SJCRH30 (cell line): ENCODE data around the gene CCDC60. TPM values are rescaled to one million over a fixed set of nuclear protein-coding genes. Genes with fewer than 3 reads are reported as not detected.

Experiments used
- DNase-seq, 2 experiments: peaks; one replicate each; pipeline ENCODE4 v3.0.0-alpha.2; 2015 to 2020
- H3K27ac ChIP-seq: fragments of 250-450 bp; sonication (Bioruptor Pico); 2 replicates; pipeline ENCODE4 v1.5.1; 2020; ENCODE audit warnings: mild to moderate bottlenecking, moderate library complexity
- H3K27me3 ChIP-seq: fragments of 250-450 bp; sonication (Bioruptor Pico); 2 replicates; pipeline ENCODE4 v1.5.1; 2020; ENCODE audit warnings: mild to moderate bottlenecking, moderate library complexity
- H3K36me3 ChIP-seq: fragments of 250-450 bp; sonication (Bioruptor Pico); 2 replicates; pipeline ENCODE4 v1.5.1; 2020; ENCODE audit warnings: mild to moderate bottlenecking, moderate library complexity
- H3K4me1 ChIP-seq: fragments of 250-450 bp; sonication (Bioruptor Pico); 2 replicates; pipeline ENCODE4 v1.5.1; 2020; ENCODE audit warnings: mild to moderate bottlenecking, moderate library complexity
- H3K4me3 ChIP-seq: fragments of 250-450 bp; sonication (Bioruptor Pico); 2 replicates; pipeline ENCODE4 v1.5.1; 2020; ENCODE audit warnings: mild to moderate bottlenecking, moderate library complexity
- H3K9me3 ChIP-seq: fragments of 250-450 bp; sonication (Bioruptor Pico); replicated peaks from 2 replicates; pipeline ENCODE4 v1.5.1; 2020; ENCODE audit warnings: mild to moderate bottlenecking, moderate library complexity
- total RNA-seq: library from RNA; depleted of rRNA; stranded (reverse); fragments of >200 nt; shearing (Covaris generic); gene quantifications from 2 replicates; pipeline ENCODE4 v1.2.3, GENCODE V29; 2014

Gene CCDC60
- total RNA-seq, 1 experiment from 2014 or later, result 0.04 TPM

DNA sequence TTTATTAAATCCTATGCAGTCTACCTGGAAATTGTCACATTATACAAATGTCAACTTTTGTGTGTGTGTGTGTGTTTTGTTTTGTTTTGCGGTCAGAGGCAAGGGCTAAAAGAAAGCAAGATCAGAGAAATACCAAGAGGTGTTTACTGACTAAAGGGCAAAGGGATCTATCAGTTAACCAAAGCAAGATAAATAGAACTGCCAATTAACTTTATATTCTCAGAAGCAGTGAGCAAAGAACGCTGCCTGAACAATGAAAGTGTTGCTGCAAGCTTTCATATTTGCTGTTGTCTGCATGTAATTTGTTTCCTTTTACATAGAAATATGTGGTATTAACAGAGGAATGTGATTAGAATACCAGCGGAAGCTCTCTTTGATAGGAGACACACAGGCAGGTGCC, 30.9 kb downstream of the CCDC60 start:
- H3K4me3 ChIP-seq, result no peak overlapping the region
- H3K9me3 ChIP-seq, result no peaks in the 10 kb centered on the region
- H3K27ac ChIP-seq, result no peak overlapping the region
- no peaks in the 10 kb centered on the region for H3K27me3 ChIP-seq
- H3K36me3 ChIP-seq, result no peaks in the 10 kb centered on the region
- H3K4me1 ChIP-seq, result no peaks in the 10 kb centered on the region
- DNase-seq, result no peak

DNA sequence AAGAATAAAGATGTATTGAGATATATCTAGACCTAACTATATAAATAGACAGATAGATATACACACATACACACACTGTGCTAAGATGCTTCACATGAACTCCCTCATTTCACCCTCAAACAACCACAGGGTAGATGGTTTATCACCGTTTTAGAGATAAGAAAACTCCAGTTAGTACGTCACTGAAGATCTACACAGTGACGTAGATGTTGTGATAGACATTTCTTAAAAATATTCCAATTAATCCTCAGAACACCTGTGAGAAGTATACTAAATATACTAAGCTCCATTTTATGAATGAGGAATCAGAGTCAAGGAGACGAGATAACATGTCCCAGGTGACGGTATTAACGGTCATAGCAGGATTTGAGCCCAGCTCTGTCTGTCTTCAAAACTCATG, 31.5 kb downstream of the CCDC60 start:
- H3K27me3 ChIP-seq, result no peaks in the 10 kb centered on the region
- no peaks in the 10 kb centered on the region for H3K4me1 ChIP-seq
- no peak overlapping the region for H3K4me3 ChIP-seq
- H3K27ac ChIP-seq, result no peak overlapping the region
- no peak for DNase-seq
- no peaks in the 10 kb centered on the region for H3K36me3 ChIP-seq
- H3K9me3 ChIP-seq, result no peaks in the 10 kb centered on the region

DNA sequence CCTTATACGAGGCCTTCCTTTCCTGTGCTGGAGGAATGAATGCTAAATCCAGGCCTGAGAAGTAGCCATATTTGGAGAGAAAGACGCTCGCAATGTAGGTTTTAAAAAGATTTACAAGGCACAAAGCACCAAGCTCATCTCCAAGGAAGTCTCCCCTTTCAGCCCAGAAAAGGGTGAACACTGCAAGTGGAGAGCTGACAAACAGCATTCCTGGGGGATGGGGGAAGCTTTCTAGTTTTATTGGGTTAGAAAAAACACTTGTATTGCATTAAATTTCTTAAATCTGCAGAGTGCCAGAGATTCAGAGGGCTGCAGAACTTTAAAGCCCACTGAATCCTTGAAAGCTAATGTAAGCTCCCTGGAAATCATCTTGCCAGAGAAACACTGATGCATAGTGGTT, 34.6 kb downstream of the CCDC60 start:
- H3K27ac ChIP-seq, result no peak overlapping the region
- H3K27me3 ChIP-seq, result no peaks in the 10 kb centered on the region
- H3K4me1 ChIP-seq, result no peaks in the 10 kb centered on the region
- no peaks in the 10 kb centered on the region for H3K36me3 ChIP-seq
- no peaks in the 10 kb centered on the region for H3K9me3 ChIP-seq
- no peak overlapping the region for H3K4me3 ChIP-seq
- no peak for DNase-seq

DNA sequence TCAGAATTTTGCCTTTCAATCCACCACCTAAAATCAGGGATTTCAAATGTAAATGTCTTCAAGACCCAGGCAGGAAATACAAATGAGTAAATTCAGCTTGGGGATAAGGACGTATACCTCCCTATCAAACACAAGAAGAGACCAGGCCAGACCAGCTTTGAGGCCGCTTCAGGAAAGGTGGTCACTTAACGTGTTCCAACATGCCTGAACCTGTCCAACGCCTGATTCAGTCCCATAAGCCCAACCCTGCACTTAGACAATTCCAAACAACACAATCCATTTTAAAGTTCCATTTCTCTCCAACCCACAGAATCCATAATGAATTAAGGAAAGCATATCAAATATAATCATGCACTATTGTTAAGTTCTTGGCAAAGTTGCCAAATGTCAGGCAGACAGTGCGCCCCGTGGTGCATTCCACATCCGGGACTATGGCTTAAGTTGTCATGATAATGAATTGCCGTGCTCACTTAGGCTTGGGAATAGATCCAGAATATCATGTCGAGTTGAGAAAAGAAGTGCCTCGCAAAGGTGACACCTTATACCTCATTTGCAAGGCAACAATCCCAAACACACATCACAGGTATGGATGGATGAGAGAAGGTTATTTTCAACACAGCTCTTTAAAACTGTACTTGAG, 35.5 kb downstream of the CCDC60 start:
- H3K4me1 ChIP-seq, result no peaks in the 10 kb centered on the region
- H3K27ac ChIP-seq, result no peak overlapping the region
- H3K4me3 ChIP-seq, result no peak overlapping the region
- H3K9me3 ChIP-seq, result no peaks in the 10 kb centered on the region
- H3K36me3 ChIP-seq, result no peaks in the 10 kb centered on the region
- H3K27me3 ChIP-seq, result no peaks in the 10 kb centered on the region
- no peak for DNase-seq

DNA sequence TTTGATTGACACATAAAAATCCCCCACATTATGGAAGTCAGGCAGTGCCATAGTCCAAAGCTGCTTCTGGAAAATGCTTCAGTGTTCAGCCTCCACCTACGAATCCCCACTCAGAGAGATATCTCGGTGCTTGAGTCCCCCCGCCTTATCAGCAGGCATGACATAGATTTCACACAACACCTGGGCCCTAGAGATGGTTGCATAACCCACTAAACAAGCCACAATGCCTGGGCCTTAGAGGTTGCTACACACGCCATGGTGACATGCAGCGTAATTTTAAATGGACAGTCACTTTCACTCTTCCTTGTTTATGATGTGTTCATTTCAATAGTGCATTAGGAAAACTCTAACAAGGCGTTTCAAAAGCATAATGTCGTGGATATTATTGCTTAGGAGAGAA, 38.0 kb downstream of the CCDC60 start:
- Histone ChIP-seq H3K36me3 (no peaks in the 10 kb centered on the region), H3K27ac (no peak overlapping the region), H3K4me3 (no peak overlapping the region), H3K9me3 (no peaks in the 10 kb centered on the region), H3K27me3 (no peaks in the 10 kb centered on the region), H3K4me1 (no peaks in the 10 kb centered on the region)
- DNase-seq, result no peak

DNA sequence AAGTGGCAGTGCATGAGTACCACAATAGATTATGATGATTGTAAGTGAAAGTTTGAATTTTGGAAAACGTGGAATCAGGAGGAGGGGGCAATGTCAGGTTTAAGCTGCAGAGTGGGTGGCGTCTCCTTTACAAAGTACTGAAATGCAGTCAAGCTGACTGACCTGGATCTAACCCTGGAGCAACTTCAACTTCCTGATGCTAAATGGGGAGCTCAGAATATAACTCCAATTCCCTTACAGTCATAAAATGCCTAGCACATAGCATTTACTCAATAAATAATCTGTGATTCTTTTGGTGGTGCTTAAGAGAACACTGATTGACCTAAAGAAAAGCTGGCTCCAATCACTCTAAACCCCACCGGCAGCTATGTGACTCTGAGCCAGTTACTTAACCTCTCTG, 38.5 kb downstream of the CCDC60 start:
- no peaks in the 10 kb centered on the region for H3K4me1 ChIP-seq
- no peak overlapping the region for H3K4me3 ChIP-seq
- DNase-seq, result no peak
- H3K27me3 ChIP-seq, result no peaks in the 10 kb centered on the region
- no peaks in the 10 kb centered on the region for H3K36me3 ChIP-seq
- no peaks in the 10 kb centered on the region for H3K9me3 ChIP-seq
- H3K27ac ChIP-seq, result no peak overlapping the region

DNA sequence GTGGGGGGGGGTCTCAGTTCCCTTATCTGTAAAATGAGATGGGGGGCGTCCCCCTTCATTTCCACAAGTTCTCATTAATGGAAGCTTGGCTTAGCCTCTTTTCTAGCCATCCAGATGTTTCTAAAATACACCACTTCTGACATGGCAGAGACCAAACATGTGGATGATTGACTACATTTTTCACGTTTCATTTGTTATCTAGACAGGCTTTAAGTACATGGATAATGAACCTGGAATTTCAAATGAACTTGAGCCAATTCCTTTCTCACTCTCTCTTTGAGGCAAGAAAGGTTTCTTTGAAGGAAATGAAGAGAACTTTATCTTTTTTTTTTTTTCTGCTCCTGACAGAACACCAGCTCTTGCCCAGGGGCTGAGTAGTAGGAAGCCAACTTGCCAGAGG, 39.1 kb downstream of the CCDC60 start:
- Histone ChIP-seq H3K4me3 (no peak overlapping the region), H3K9me3 (no peaks in the 10 kb centered on the region), H3K27me3 (no peaks in the 10 kb centered on the region), H3K36me3 (no peaks in the 10 kb centered on the region), H3K4me1 (no peaks in the 10 kb centered on the region), H3K27ac (no peak overlapping the region)
- no peak for DNase-seq

DNA sequence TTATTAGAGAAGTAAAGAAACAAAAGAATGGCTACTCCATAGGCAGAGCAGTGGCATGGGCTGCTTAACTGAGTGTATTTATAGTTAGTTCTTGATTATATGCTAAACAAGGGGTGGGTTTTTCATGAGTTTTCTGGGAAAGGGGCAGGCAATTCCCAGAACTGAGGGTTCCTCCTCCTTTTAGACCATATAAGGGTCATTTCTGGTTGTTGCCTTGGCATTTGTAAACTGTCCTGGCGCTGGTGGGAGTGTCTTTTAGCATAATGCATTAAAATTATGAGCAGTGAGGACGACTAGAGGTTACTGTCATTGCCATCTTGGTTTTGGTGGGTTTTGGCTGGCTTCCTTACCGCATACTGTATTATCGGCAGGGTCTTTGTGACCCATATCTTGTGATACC, 40.1 kb downstream of the CCDC60 start:
- Histone ChIP-seq H3K4me3 (no peak overlapping the region), H3K27me3 (no peaks in the 10 kb centered on the region), H3K27ac (no peak overlapping the region), H3K4me1 (no peaks in the 10 kb centered on the region), H3K9me3 (no peaks in the 10 kb centered on the region), H3K36me3 (no peaks in the 10 kb centered on the region)
- no peak for DNase-seq

DNA sequence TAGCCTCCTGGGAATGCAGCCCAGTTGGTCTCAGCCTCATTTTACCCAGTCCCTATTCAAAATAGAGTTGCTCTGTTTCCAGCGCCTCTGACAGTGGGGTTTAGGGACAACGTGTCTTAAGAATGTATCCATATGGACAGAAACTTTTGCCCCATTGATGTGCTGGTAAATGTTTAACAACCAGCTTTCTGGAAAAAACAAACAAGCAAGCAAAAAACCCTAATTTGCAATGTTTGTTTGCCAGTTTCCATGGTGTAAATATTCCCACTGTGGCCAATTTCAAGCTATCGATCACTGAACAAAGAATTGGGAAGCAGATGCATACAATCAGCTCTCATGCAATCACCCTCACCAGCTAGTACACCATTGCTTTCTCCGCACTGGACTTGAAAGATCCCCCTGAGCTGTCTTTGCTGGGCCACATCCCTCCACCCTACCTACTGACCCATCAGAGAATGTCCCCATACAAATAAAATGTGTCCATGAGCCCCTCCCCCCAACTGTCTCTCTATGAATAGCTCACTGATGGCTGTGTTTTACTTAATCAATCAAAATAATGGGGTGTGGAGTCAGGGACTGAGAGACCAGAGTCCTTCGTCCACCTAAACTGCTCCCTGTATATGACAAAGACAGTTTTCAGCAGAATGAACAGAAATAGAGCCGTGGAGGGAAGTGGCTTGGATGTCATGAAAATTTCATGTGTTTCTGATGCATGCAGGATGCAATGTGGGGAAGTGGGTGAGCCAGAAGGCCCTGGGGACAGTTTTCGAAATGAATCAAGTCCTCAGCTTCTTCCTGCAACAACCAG, 40.8 kb downstream of the CCDC60 start:
- no peak for DNase-seq
- Histone ChIP-seq H3K9me3 (no peaks in the 10 kb centered on the region), H3K27me3 (no peaks in the 10 kb centered on the region), H3K36me3 (no peaks in the 10 kb centered on the region), H3K4me3 (no peak overlapping the region), H3K27ac (no peak overlapping the region), H3K4me1 (no peaks in the 10 kb centered on the region)

DNA sequence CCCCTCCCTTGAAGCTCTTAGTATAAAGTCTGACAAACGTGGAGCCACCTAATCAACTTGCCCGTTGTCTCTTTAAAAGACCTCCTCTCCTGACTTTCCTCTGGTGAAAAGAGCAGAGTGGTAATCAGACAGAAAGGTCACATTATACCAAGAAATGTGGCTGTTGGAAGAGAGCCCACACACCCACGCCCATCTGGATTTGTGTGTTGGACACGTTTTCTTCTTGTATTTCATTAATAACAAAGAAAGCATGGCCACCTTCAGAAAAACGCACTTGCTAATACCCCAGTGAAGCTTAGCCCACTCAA, 41.3 kb downstream of the CCDC60 start:
- Histone ChIP-seq H3K36me3 (no peaks in the 10 kb centered on the region), H3K4me1 (no peaks in the 10 kb centered on the region)

DNA sequence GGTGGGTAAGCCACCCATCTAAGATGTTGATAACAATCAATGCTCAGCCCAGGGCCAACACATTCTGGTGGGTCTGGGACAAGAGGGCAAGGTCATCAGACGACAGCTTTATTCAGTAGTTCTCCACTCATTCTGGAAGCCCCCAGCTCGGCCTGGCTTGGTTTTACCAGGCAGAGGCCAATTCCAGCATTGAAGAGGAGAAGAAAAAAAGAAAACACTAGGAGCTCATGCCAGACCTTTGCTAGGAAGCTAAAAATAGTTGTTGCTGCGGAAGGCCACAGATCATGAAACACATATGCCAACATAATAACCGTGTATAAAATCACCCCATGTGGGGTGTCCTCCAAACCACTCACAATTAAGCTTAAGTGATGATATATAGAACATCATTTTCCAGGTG, 44.4 kb downstream of the CCDC60 start:
- no peak for DNase-seq
- no peaks in the 10 kb centered on the region for H3K9me3 ChIP-seq
- H3K27me3 ChIP-seq, result no peaks in the 10 kb centered on the region
- H3K36me3 ChIP-seq, result no peaks in the 10 kb centered on the region
- H3K4me3 ChIP-seq, result no peak overlapping the region
- no peak overlapping the region for H3K27ac ChIP-seq
- no peaks in the 10 kb centered on the region for H3K4me1 ChIP-seq

More for the DNA sequence above, 41.3 kb downstream of the CCDC60 start:
- H3K9me3 ChIP-seq, result no peaks in the 10 kb centered on the region
- H3K4me3 ChIP-seq, result no peak overlapping the region
- H3K27me3 ChIP-seq, result no peaks in the 10 kb centered on the region
- DNase-seq, result no peak
- H3K27ac ChIP-seq, result no peak overlapping the region

DNA sequence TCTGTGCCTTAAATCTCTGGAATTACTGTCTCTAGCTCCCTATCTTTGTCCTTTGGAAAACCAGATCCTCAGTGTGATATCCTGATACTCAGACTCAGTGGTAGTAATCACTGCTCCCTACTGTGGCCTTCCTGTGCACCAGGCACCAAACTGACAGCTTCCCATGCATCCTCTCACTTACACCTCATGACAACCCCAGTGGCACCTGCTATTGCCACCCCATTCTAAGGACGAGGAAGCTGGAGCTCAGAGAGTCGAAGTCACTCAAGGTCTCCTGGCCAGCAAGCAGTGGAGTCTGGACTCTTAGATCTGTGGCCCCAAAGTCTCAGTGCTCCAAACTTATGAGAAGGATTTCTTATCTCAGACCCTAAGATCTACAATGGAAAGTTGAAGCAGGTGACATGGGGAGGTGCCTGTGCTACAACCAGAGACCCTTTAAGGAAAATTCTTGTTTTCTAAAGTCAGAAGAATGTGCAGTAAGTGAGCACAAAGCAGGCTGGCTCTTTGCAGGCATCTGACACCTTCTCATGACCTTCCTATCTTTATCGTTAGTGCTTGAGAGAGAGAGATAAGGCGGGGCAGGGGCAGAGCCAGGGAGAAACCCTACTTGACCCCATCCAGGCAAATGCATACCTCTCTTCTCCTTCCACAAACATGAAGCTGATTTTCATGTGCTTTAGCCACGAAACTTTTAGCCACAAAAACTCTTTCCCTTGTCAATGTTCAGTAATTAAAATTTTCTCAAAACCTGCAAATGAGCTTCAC, 47.1 kb downstream of the CCDC60 start:
- H3K27ac ChIP-seq, result no peak overlapping the region
- DNase-seq, result no peak
- H3K27me3 ChIP-seq, result no peaks in the 10 kb centered on the region
- H3K36me3 ChIP-seq, result no peaks in the 10 kb centered on the region
- no peak overlapping the region for H3K4me3 ChIP-seq
- H3K9me3 ChIP-seq, result no peaks in the 10 kb centered on the region
- no peaks in the 10 kb centered on the region for H3K4me1 ChIP-seq

DNA sequence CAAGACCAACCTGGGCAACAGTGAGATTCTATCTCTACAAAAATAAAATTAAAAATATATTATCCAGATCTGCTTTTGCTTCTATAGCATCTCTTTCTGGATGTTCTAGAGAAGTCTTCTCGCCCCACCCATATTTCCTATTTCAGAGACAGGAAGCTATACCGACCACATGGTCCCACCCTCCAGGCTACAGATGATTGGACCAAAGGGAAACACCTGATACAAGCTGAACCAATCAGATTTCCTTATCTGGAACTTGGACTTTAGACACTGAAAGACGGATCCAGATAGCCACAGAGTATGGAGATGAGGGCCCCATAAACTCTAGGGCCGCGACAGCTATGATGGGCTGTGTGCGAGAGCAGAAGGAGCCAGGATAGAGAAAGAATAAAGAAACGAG, 48.7 kb downstream of the CCDC60 start:
- Histone ChIP-seq H3K27me3 (no peaks in the 10 kb centered on the region), H3K36me3 (no peaks in the 10 kb centered on the region), H3K4me1 (no peaks in the 10 kb centered on the region), H3K27ac (no peak overlapping the region), H3K4me3 (no peak overlapping the region), H3K9me3 (no peaks in the 10 kb centered on the region)
- no peak for DNase-seq

DNA sequence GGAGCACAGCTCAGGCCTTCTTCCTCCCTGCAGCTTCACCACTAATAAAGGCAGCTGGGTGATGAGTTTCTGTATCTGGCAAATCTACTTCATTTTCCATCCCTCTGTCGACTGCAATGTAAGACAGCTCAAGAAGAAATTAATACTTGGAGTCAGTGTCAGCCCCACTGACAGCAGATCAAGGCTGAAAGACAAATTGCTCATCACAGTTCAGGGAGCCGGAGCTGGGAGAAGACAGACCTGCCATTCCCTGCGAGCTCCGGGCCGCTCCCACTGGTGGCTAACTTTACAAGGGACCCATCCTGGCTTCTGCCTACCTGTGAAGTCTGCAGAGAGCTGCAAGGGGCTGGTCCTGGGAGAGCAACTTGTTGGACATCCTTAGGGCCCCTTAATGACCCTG, 49.8 kb downstream of the CCDC60 start:
- Histone ChIP-seq H3K4me3 (no peak overlapping the region), H3K9me3 (no peaks in the 10 kb centered on the region), H3K27ac (no peak overlapping the region), H3K4me1 (no peaks in the 10 kb centered on the region), H3K36me3 (no peaks in the 10 kb centered on the region), H3K27me3 (no peaks in the 10 kb centered on the region)
- no peak for DNase-seq

DNA sequence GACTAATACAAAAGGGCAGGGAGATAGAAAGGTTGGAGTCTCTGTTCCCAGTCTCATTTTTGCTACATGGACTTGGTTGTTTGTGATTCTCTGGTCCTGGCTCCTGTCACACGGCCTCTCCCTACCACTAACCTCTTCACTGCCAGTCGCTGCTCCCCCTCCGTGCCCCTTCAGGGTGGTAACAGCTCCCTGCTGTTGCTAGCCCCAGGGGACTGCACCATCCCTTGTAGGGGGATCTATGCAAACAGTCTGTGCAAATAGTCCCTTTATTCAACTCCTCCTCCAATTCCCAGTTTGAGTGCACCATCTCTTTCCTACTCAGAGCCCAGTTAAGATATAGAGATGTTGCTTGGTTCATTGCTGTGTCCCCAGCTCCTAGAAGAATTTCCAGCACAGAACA, 51.1 kb downstream of the CCDC60 start:
- no peaks in the 10 kb centered on the region for H3K27me3 ChIP-seq
- no peaks in the 10 kb centered on the region for H3K9me3 ChIP-seq
- H3K4me1 ChIP-seq, result no peaks in the 10 kb centered on the region
- no peak overlapping the region for H3K4me3 ChIP-seq
- DNase-seq, result no peak
- H3K36me3 ChIP-seq, result no peaks in the 10 kb centered on the region
- H3K27ac ChIP-seq, result no peak overlapping the region
